Hepatocyte (in vitro differentiated cells): Measurements from ENCODE around the gene XRCC1. TPM values are rescaled to one million over a fixed set of nuclear protein-coding genes. Genes with fewer than 3 reads are reported as not detected.

Experiments
- DNase-seq: peaks from one replicate; pipeline ENCODE4 v3.0.0-alpha.2; 2016; ENCODE audit warnings: low spot score
- H2AFZ ChIP-seq: fragments of 200-600 bp; sonication (generic); 2 replicates; pipeline ENCODE4 v1.6.0; 2016; ENCODE audit warnings: antibody characterized with exemption, mild to moderate bottlenecking
- H3K27ac ChIP-seq: fragments of 200-600 bp; sonication (generic); 2 replicates; pipeline ENCODE4 v1.5.1; 2016; ENCODE audit warnings: mild to moderate bottlenecking
- H3K27me3 ChIP-seq: fragments of 200-600 bp; sonication (generic); 2 replicates; pipeline ENCODE4 v1.6.1; 2016
- H3K36me3 ChIP-seq: fragments of 200-600 bp; sonication (generic); replicated peaks from 2 replicates; pipeline ENCODE4 v1.5.1; 2016; ENCODE audit warnings: low read depth; ENCODE audit not compliant: insufficient read depth
- H3K4me1 ChIP-seq: fragments of 200-600 bp; sonication (generic); 2 replicates; pipeline ENCODE4 v1.5.1; 2016; ENCODE audit warnings: mild to moderate bottlenecking, moderate library complexity; ENCODE audit not compliant: insufficient read depth
- H3K4me2 ChIP-seq: fragments of 200-600 bp; sonication (generic); 2 replicates; pipeline ENCODE4 v1.6.0; 2016
- H3K4me3 ChIP-seq: fragments of 200-600 bp; sonication (generic); 2 replicates; pipeline ENCODE4 v1.5.1; 2016; ENCODE audit warnings: mild to moderate bottlenecking
- H3K79me2 ChIP-seq: fragments of 200-600 bp; sonication (generic); 2 replicates; pipeline ENCODE4 v1.6.0; 2017; ENCODE audit warnings: mild to moderate bottlenecking
- H3K9me2 ChIP-seq: fragments of 200-600 bp; sonication (generic); replicated peaks from 2 replicates; pipeline ENCODE4 v1.6.0; 2017; ENCODE audit warnings: mild to moderate bottlenecking; ENCODE audit not compliant: insufficient read depth
- H3K9me3 ChIP-seq: fragments of 200-600 bp; sonication (generic); 2 replicates; pipeline ENCODE4 v1.5.1; 2016; ENCODE audit warnings: low read depth, mild to moderate bottlenecking
- H4K20me1 ChIP-seq: fragments of 200-600 bp; sonication (generic); 2 replicates; pipeline ENCODE4 v1.6.0; 2016; ENCODE audit warnings: mild to moderate bottlenecking; ENCODE audit not compliant: insufficient read depth, poor library complexity, severe bottlenecking
- CTCF ChIP-seq: fragments of 200-600 bp; sonication (generic); IDR thresholded peaks from 2 replicates; pipeline ENCODE4 v1.5.1; 2016; ENCODE audit warnings: antibody characterized with exemption, mild to moderate bottlenecking; ENCODE audit not compliant: poor library complexity
- EZH2 ChIP-seq: fragments of 200-600 bp; sonication (generic); IDR thresholded peaks from 2 replicates; pipeline ENCODE4 v1.6.1; 2016; ENCODE audit warnings: antibody characterized with exemption, mild to moderate bottlenecking, borderline replicate concordance
- EZH2phosphoT487 ChIP-seq: fragments of 200-600 bp; sonication (generic); IDR thresholded peaks from one replicate; pipeline ENCODE4 v1.6.1; 2018; ENCODE audit warnings: antibody characterized with exemption, mild to moderate bottlenecking, low read depth, moderate library complexity; ENCODE audit not compliant: unreplicated experiment, severe bottlenecking
- WGBS: methylation state at CpG from one replicate; pipeline ENCODE4 v1.1.6; 2016; ENCODE audit warnings: low lambda C conversion rate; ENCODE audit errors: missing lambda C conversion rate; 5-methylcytosine and 5-hydroxymethylcytosine counted together
- polyA plus RNA-seq: library from polyadenylated mRNA; unstranded; fragments of >200 nt; fragmentation: Nextera tagmentation; extraction: Ambion mirVana; gene quantifications from 2 replicates; pipeline ENCODE4 v1.2.1, GENCODE V29; 2016
- total RNA-seq: library from RNA; depleted of rRNA; stranded (reverse); fragments of >200 nt; gene quantifications from 2 replicates; pipeline ENCODE4 v1.2.3, GENCODE V29; 2014

Gene XRCC1
- total and polyA plus RNA-seq, 2 experiments from 2014 or later: 27.8 to 34.3 TPM

DNA sequence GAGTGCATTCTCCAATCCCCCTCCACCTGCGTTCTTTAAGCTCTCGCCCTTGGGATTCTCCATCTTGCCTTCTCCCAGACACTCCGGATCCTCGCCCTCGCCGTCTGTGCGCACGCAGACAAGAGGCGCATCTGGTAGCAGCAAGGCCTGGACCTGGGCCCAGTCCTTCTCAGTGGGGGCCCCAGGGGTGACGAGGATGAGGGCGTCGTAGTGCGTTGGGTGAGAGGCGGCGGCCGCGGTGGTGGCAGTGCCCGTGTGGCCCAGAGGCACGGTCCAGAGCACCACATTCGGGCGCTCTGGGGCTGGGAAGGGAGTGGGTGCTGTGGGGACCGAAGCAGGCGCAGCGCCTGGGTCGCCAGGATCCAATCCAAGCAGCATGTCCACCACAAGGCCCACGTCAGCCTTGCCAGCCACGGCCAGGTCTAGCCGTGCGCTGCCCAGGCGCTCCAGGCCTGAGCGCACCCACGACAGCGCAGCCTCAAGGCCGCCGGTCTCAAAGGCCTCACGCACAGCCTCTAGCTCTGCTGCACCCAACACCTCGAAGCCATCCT lies 17.5 kb upstream of the XRCC1 start:
- 98% methylated on average over 37 of the region's 37 CpGs for WGBS
- Histone ChIP-seq H3K27ac (no peak overlapping the region), H3K4me2 (no peak overlapping the region), H3K36me3 (no peaks in the 10 kb centered on the region), H4K20me1 (peaks cover 6% of the 10 kb centered on the region), H3K4me1 (peaks cover 15% of the 10 kb centered on the region), H2AFZ (no peak overlapping the region), H3K4me3 (no peak overlapping the region), H3K79me2 (peaks cover 45% of the 10 kb centered on the region), H3K9me3 (no peaks in the 10 kb centered on the region), H3K27me3 (no peaks in the 10 kb centered on the region), H3K9me2 (no peaks in the 10 kb centered on the region)
- DNase-seq: no peak
- TF ChIP-seq EZH2: no peak
- TF ChIP-seq EZH2phosphoT487: no peak
- TF ChIP-seq CTCF: no peak

- no peak for DNase-seq
- Histone ChIP-seq H3K27me3 (no peaks in the 10 kb centered on the region), H4K20me1 (peaks cover 6% of the 10 kb centered on the region), H3K36me3 (no peaks in the 10 kb centered on the region), H3K27ac (no peak overlapping the region), H2AFZ (no peak overlapping the region), H3K9me2 (no peaks in the 10 kb centered on the region), H3K4me1 (peaks cover 10% of the 10 kb centered on the region), H3K4me3 (no peak overlapping the region), H3K9me3 (no peaks in the 10 kb centered on the region), H3K79me2 (peaks cover 37% of the 10 kb centered on the region), H3K4me2 (no peak overlapping the region)
- 99% methylated on average over 63 of the region's 63 CpGs for WGBS
- no peak for TF ChIP-seq EZH2phosphoT487
- no peak for TF ChIP-seq CTCF
Observed at GRCh38 chr19:43591904-43592772, 16.8 kb upstream of the XRCC1 start.

DNA sequence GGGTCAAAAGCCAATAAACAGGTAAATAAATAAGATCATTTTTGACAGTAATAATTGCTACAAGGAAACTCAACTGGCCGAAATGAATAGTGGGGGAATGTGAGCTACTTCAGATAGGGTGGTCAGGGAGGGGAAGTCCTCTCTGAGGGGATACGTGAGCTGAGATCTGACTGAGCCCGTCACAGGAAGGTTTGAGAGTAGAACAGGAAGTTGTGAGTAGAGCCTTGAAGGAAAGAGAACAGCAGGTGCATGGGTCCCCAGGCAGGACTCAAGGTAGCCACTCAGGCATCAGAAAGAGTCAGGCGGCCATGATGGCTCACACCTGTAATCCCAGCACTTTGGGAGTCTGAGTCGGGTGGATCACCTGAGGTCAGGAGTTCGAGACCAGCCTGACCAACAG lies 14.4 kb upstream of the XRCC1 start:
- Histone ChIP-seq H3K4me3 (no peak overlapping the region), H3K27me3 (no peaks in the 10 kb centered on the region), H4K20me1 (peaks cover 6% of the 10 kb centered on the region), H3K9me2 (no peaks in the 10 kb centered on the region), H3K4me2 (no peak overlapping the region), H3K36me3 (no peaks in the 10 kb centered on the region), H3K27ac (no peak overlapping the region), H3K9me3 (no peaks in the 10 kb centered on the region), H2AFZ (no peak overlapping the region), H3K79me2 (peaks cover 25% of the 10 kb centered on the region), H3K4me1 (peaks cover 10% of the 10 kb centered on the region)
- 92% methylated on average over 6 of the region's 6 CpGs for WGBS
- DNase-seq: no peak
- TF ChIP-seq CTCF (no peak), EZH2phosphoT487 (no peak), EZH2 (no peak)
